Measurements from ENCODE around the gene RABGAP1L.

- no peak for TF ChIP-seq RELA (CRISPR knock-in tag; IDR thresholded peaks at IDR 0.05; ENCODE audit: borderline replicate concordance)
- no peak for TF ChIP-seq CTCF (IDR thresholded peaks at IDR 0.05)
- TF ChIP-seq ATF3 (CRISPR knock-in tag; conservative IDR thresholded peaks at IDR 0.05) = no peak
- TF ChIP-seq ZSCAN18 (CRISPR knock-in tag; IDR thresholded peaks at IDR 0.05) = no peak
- no peak for TF ChIP-seq AFF4 (CRISPR knock-in tag; IDR thresholded peaks at IDR 0.05; ENCODE audit: borderline replicate concordance)
- TF ChIP-seq SMAD4 (CRISPR knock-in tag; IDR thresholded peaks at IDR 0.05) = no peak
- no peak for TF ChIP-seq ATF2 (CRISPR knock-in tag; IDR thresholded peaks at IDR 0.05; ENCODE audit: borderline replicate concordance, low read depth)
- no peak for TF ChIP-seq SP1 (CRISPR knock-in tag; conservative IDR thresholded peaks at IDR 0.05)
- TF ChIP-seq AR (CRISPR knock-in tag; IDR thresholded peaks at IDR 0.05) = no peak
- TF ChIP-seq CBFB (CRISPR knock-in tag; IDR thresholded peaks at IDR 0.05; ENCODE audit: low read depth) = no peak
Observed at GRCh38 chr1:174656409-174657059, 497.2 kb downstream of the RABGAP1L start.
